NCI-H446 (cell line): ENCODE data around the gene GDF9.

Experiments
- DNase-seq, 2 experiments: peaks; one replicate each; lab custom pipeline; 2025; lab: John Stamatoyannopoulos, UW

The GDF9 gene

DNA sequence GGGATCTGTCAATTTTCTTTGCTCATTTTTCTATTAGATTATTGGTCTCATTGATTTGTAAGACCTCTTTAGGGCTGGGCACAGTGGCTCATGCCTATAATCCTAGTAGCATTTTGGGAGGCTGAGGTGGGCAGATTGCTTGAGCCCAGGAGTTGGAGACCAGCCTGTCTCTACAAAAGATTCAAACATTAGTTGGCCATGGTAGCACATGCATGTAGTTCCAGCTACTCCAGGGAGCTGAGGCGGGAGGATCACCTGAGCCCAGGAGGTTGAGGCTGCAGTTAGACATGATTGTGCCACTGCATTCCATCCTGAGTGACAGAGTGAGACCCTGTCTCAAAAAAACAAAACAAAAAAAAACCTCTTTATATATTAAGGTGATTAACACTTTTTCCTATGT lies 29.4 kb downstream of the GDF9 start:
- no peak for DNase-seq

DNA sequence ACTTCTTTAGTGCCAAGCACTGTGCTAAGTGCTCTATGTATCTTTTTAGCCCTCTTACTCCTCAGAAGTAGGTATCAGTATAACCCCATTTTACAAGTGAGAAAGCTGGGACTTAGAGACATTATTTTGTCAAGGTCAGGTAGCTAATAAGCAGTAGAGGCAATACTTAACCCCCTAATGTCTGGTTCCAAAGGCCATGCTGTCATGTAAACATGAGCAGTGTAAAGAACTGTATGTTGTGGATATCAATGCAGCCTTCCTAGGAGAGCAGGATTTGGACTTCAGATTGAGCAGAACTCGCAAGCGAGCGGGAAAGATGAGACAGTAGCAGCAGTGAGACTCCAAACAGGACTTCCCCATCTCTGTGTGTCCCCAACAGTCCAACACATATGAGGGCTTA lies 32.2 kb downstream of the GDF9 start:
- DNase-seq, result no peak

DNA sequence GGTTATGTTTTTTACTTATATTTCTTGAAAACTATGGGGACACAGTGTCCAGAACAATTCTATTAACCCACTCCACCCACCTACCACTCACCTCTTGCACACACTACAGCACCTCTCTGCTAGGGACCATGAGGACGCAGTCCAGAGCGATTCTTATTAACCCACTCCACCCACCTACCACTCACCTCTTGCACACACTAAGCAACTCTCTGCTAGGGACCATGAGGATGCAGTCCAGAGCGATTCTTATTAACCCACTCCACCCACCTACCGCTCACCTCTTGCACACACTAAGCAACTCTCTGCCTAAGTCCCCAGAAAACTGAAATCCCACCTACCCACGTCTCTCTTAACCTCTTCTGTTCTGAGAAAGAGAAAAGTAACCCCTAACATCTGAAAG lies 33.7 kb downstream of the GDF9 start:
- no peak for DNase-seq

DNA sequence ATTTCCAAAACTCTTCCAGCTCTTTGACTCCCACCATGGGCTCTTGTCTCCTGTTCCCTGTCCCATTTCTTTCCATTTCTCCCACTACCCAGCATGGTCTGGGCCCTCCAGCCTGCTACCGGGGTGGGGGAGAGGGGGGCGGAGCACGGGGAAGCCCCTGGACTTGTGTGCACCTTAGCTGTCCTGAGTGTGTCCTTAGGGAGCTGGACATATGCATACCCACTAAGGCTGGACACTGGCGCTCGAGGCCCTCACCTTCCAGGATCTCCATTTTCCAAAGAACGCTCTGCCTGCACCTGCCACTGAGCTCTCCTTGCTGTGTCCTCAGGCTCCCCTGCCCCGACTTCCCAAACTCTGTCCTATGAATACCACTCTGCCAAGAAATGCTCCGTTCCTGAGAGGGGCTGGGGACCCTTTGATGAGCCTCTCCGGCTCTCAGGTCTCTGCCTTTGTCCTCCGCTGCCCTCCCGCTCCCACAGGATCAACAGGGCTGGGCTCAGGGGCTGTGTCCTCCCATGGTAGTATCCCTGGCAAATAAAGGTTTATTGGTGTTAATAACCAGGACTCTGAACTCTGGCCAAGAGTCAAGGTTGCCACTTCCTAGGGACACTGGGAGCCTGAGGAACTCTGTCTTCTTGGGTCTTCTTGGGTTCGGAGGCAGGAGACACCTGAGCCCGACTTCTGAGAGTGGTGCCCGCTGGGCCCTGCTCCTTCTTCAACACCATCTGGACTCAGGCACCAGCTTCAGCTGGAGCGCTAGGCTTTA lies 35.0 kb downstream of the GDF9 start:
- DNase-seq, result no peak

DNA sequence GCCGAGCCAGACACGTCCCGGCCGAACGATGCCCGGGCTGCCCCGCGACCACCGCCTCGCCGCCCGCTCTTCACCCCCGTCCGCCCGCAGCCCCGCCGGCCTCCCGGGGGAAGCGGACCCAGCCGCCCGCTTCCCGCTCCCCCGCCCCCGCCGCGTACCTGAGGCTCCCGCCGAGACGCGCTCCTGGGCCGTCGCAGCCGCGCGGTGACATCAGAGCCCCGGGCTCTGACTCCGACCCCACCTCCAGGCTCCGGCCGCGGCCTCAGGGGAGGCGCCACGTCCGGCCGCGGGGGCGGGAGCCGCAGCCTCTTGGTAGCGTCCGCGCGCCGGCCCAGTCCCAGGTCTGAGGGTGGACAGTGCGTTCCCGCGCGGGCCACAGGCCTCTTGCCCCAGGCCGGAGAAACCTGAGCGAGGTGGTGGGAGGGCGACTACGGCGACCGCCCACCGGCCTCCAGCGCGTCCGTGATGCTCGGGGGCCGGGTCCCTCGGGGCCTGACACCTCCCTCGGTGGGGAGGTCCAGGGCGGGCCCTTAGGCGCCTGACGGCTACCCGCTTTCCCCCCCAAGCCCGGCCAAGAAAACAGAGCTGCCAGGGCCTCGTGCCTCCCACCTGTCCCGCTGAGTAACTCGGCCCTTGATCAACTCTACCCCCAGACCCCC lies 35.7 kb downstream of the GDF9 start, which contains the start of gene SHROOM1:
SHROOM1 (minus strand) TSS at position 212 of the 659 bp plus-strand sequence. CDS start 4,507 bp downstream, outside the sequence.
- peak in 1 of 2 experiments; percentile 33 for DNase-seq

DNA sequence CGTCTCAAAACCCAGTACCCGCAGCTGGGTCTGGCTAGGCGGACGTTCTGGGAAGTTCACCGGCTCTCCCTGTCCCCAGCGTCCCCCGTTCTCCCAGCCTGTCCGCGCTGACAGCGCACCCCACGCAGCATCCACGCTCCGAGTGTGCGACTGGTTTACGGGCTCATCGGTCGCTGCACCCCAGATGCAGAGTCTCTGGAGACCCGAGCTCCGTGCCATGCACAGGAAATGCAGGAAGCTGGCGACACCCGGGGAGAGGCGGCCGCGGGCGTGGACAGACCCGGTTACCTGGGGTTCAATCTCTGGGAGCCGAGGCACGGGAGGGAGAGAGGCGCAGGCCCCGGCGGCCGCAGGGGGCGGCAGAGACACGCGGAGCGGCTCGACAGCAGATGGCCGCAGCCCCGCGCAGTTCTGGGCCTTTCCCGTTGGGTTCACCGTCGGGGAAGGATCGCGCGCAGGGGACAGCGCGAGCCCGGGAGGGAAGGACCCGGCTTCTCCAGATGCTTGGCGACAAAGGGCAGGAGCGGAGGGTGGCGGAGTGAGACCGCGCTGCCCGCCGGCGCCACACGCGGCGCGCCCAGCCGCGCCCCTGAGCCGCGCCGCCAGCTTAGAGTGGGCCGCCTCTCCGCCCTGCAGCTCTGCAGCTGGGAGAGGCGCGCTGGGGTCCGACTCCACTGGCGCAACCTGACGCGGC lies 36.4 kb downstream of the GDF9 start:
- DNase-seq, result peak in 1 of 2 experiments; percentile 70

DNA sequence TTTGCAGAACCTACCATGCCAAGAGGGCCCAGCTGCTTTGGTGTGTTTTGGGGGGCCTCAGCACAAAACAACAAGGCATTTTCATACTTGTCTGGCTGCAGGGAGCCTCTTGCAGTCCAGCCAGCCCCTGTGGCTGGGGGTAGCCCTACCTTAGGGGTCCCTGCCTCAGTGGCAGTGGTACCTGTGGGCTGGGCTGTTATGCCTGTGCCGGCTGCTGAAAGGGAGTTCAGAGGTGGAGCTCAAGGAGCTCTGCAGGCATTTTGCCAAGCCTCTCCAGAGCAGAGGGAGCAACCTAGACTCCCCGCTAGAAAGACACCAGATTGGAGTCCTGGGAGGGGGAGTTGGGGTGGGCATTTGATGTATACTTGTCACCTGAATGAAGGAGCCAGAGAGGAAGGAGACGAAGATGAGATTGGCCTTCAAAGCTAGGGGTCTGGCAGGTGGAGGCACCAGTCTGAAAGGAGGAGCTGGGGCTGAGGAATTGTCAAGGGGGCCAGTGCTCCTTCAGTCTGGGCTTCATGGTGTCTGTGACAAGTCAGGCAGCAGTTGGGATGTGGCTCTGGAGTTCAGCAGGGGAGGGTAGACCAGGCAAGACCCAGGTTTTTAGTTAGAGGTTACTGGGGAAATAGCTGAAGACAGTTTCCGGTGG lies 37.3 kb downstream of the GDF9 start:
- no peak for DNase-seq

DNA sequence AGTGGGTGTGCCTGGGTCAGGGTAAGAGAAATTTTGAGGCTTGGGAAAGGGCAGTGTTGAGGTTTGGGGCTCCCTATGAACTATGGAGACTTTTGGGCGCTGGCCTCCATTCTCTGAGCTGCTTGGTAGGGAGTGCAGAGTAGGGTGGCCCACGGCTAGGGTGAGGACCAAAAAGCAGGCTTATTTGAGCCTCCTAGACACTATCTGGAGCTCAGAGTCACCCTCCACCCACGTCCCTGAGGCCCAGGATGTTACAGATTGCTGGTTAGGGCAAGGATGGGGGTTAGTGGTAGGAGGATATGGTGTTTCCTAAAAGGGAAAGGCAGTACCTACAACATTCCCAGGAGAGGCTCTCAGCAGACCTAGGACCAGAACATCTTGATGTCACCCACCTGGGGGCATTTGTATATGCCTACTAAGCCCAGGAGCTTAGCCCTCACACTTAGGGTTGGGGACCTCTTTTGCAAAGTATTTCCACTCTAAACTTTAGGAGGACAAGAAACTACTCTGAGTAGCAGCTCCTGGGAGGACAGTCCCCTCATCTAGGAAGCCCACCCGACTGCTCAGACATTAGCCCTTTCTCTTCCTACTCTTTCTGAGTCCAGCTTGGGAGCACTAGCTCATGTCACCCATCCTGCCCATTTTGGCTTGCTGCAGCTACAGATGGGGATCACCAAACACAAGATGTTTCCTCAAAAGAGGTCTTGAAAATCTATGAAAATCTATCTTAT lies 38.2 kb downstream of the GDF9 start:
- DNase-seq, result no peak

DNA sequence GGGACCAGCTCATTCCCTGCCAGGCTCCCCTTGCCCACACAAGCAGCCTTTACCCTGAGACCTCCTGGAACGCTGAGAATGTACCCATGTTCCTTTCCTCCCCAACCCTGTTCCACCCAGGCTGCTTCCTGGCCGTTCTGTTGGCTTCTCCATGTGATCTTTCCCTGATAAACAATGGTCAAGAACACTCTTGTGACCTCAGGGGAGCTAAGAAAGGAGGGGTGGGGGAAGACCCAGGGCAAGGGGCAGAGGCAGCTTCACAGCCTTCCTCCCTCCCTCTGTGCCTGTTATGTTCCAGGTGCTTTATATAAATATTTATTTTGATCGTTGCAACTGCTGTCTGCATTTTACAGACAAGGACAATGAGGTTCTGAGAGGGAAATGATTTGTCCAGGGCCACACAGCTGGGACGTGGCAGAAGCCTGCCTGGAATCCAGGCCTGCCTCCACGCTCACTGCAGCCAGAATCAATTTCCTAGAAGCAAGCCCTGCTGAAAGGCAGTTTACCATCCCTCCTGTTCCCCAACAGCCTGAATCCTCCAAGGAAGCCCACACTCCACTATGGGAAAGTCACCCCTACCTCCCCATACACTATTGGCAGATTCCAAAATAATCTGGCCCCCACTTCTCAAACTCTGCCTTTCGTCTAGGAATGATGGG lies 39.7 kb downstream of the GDF9 start:
- DNase-seq, result no peak

DNA sequence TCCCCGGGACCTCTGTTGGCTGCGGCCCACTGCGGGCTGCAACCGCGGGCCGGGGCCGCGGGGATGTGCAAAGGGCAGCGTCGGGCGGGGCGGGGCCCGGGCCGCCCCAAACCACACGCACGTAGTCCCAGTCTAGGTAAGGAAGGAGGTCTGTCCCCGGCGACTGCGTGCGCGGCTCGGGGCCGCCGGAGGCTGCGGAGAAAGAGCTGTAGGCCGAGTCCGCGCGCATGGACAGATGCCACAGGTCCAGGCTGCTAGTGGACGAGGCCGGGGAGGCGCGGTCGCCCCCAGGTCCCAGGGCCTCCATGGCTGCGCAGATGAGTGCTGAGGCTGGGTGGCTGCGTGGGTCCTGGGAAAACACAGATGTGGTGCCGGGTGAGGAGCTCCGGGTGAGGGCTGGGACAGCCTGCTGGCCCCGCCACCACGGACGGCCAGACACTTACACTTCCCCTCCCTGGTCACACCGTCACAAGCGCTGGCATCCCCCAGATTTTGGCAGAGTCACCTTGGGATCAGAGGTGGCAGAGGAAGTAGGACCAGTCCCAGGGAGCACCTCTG lies 40.4 kb downstream of the GDF9 start:
- no peak for DNase-seq

DNA sequence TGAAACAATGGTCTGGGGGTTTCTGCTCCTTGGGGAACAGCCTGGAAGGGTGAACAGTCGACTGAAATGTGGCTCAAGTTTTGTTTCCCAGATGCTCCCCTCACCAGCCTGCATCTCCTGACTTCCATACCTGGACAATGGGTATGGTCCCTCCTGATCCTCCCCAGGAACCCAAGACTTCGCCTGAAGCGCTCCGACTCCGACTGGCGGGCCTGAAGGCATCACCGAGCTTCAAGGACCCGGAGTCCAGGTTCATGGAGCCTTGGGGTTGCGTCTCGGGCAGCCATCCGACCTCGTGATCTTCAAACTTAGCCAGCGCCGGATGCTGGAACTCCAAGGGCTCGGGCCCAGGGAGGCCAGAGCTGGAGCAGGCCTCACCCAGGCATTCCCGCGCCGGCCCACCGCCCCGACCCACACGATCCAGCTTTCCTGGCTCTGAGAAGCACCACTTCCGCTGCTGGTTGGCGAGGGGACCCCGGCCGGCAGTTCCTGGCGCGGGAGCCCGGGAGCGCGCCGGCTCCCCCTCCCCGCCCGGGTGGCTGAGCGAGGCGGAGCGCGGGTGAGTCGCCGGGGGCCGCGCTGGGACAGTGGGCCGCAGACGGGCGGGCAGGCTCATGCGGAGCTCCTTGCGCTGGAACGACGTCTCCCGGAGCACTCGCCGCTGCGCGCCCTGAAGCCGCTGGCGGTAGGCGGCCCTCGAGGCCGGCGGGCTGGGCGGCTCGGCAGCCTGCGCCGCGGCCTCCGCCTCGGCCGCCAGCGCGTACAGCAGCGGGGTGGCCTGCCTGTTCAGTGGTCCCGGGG lies 41.0 kb downstream of the GDF9 start:
- no peak for DNase-seq

DNA sequence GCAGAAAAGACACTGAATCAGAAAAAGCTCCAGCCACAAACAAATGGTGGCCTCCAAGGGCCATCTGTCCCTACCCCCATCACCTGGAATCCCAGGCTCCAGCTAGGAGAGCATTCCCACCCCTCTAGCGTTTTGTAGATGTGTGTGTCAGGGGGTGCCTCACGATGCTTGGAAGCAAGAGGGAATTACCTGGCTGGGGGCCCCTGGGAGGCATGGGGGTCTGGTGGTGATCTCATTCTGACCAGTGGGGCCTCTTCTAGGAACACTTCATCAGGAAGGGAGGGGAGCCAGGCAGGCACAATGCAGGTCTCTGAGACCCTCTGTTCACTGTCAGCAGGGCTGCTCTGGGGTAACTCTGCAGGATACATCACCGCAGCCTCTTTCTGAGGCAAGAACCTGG lies 41.8 kb downstream of the GDF9 start:
- DNase-seq, result no peak

DNA sequence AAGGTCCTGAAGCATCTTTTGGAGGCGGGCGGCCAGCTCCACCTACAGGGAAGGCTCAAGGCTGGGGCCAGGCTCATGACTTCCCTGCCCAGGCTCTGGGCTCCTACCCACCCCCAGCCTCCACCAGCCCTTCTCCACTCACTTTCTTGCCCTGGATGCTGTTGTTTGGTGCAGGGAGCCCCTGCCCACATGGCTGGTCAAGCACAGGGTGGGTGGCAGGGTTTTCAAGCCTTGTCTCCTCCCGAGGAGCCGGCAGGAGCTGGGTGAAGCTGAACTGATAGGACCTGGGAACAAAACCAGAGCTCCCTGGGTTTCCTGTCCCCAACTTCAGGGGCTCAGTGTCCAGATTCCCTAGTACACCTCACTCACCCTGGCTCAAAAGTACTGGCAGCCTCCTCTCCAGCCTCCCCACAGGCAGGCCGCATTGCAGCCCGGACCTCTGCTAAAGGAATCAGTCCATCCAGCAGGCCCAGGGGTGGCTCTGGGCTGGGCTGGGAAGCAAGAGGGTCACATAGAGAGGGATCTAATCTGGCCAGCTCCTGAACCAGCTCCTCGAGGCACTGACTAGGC lies 42.7 kb downstream of the GDF9 start:
- no peak for DNase-seq

DNA sequence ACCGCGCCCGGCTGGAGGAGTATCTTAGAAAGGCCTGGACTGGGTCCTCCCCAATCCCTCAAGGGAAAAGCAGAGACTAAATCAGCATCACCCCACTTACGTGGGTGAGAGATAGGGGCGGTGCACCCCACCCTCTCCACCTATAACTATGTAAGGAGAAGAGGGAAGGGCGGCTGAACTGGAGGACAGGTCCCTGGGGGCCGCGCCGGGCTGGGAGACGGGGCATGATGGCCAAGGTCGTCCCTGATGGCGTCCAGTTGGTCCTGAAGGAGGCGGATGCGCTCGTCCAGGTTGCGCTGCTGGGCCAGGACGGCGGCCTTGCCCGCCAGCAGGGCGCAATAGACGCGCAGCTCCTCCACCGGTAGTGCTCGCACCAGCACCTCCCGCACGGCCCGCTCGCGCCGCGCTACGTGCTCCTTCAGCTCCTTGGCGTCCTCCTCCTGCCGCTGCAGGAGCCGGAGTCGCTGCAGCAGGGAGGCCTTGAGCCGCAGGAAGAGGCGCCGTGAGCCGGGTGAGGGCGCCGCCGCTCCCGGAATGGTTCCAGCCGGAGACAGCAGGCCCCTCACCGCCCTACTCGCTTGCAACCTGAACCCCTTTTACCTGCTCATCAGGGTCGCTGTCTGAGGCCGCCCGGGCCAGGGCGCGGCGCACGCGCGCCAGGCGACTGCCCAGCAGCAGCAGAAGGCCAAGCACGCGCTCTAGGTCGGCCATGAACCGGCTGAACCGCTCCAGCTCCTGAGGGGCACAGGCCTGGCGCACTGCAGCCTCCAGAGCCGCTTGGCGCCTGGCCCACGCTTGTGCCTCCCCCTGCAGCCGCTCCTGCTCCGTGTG lies 43.4 kb downstream of the GDF9 start:
- DNase-seq, result no peak

DNA sequence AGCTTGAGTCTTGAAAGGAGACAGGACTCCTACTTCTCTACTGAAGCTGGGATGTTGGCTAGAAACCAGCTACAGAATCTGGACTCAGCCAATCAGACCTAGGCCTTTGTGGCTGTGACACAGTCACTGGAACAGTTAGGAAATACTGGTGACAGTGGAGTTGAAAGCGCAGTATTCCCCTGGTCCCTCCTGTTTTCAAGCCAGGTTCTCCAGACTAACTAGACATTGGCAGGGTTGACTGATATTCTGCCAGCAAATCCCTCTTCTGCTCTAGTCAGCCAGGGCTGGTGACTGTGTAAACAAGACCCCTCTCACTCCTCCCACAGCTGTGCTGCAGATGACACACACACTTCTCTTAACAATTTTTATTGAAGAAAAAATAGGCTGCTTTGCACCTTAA lies 44.5 kb downstream of the GDF9 start:
- peak in 1 of 2 experiments; percentile 52 for DNase-seq

DNA sequence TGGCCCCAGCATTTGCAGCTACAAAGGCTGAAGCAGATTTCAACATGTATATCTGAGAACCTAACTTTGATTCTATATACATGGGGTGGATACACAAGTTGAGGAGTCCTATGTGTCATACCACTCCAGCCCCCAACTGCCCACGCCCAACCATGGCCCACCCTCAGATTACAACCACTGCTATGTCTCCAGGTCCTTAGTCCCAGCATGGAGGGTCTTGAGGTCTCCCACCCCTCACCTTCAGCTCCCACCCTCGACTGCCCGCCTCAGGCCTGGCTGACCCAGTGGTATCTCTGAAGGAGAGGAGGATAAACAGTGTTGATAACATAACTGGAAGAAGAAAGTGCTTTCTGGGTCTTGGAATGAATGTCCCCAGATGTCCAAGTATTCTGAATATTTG lies 44.9 kb downstream of the GDF9 start:
- no peak for DNase-seq

DNA sequence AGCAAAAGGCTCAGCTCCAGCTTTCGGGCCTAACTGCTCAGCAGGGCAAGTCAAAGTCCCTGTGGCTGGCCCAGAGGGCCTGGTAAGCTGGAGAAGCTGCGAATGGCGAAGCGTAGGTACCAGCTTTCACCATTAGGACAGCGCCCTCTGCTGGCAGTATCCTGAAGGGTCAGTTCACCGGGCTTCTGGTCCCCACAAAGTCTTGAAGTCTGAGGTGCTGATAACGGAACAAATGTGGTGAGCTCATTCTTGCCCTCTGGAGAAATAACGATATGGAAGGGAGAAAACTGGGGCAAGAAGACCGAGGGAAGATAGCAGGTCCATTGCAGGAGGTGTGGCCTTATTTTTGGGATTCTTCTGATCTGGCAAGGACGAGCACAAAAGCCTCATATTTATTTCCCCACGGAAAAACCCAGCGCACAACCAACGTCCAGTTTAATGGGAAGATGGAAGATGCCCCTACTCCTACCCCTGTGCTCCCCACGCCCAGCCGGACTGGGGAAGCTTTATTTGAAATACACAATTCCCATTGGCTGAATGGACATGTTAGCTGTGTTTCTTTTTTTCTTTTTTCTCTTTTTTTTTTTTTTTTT lies 46.0 kb downstream of the GDF9 start:
- DNase-seq, result peak; percentile 53 to 85

DNA sequence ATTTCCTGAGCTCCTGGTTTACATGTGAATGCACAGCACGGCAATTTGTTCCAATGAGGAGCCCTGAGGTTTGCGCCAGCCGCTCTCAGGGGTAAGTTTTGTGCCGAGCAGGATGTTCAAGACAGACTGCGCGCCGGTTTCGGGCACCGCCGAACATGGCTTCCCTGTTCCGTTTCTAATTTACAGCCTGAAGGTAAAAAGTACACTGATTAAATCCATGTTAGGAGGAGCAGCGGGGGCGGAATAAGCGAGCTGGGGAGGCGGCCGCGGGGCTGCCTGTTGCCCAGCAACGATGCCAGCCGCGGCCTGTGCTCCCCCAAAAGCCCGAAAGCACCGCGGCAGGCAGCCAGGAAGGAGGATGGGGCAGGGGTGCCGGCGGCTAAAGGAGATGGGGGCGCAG lies 46.8 kb downstream of the GDF9 start:
- DNase-seq, result no peak
